Neutrophil (primary cell): ENCODE measurements around the gene MOG.

Experiments used
- H3K27ac ChIP-seq: fragments of 200-600 bp; sonication (generic); 2 replicates; pipeline ENCODE4 v1.5.1; 2016; ENCODE audit warnings: mild to moderate bottlenecking, moderate library complexity
- H3K27me3 ChIP-seq: fragments of 200-600 bp; sonication (generic); 2 replicates; pipeline ENCODE4 v1.6.0; 2016; ENCODE audit warnings: mild to moderate bottlenecking
- H3K36me3 ChIP-seq: fragments of 200-600 bp; sonication (generic); 2 replicates; pipeline ENCODE4 v1.5.1; 2017
- H3K4me1 ChIP-seq, 2 experiments: fragments of 200-600 bp in 1 of 2; sonication (generic) in 1 of 2; 1 replicate in 1 of 2; 2 replicates in 1 of 2; pipeline versions ENCODE4 v1.5.1 to v1.6.1; 2013 to 2016; ENCODE audit warnings: low read depth in 1 of 2, low read length in 1 of 2, mild to moderate bottlenecking in 1 of 2, moderate library complexity in 1 of 2; ENCODE audit not compliant: control insufficient read depth in 1 of 2, insufficient read depth in 1 of 2
- H3K4me3 ChIP-seq, 2 experiments: fragments of 200-600 bp in 1 of 2; sonication (generic) in 1 of 2; 1 replicate in 1 of 2; 2 replicates in 1 of 2; pipeline ENCODE4 v1.5.1; 2013 to 2016; ENCODE audit warnings: low read depth in 1 of 2, low read length in 1 of 2, mild to moderate bottlenecking in 1 of 2, moderate library complexity in 1 of 2
- H3K9me3 ChIP-seq: fragments of 200-600 bp; sonication (generic); 2 replicates; pipeline ENCODE4 v1.5.1; 2016
- CTCF ChIP-seq: fragments of 200-600 bp; sonication (generic); IDR thresholded peaks from 2 replicates; pipeline ENCODE4 v1.5.1; 2016; ENCODE audit warnings: antibody characterized with exemption

Gene MOG

GRCh38 chr6:29656798-29657197 lies at the start of gene MOG:
MOG (plus strand) TSS chr6:29657092; CDS start chr6:29657210, 118 bp downstream.
- peaks cover 73% of the 10 kb centered on the region for H3K27me3 ChIP-seq
- H3K4me3 ChIP-seq: no peak within 1 kb of the TSS
- H3K36me3 ChIP-seq: no peaks in the 10 kb centered on the region

GRCh38 chr6:29608131-29608530 lies 48.8 kb upstream of the MOG start:
- no peak overlapping the region for H3K4me3 ChIP-seq
- no peak for TF ChIP-seq CTCF
- H3K4me1 ChIP-seq: no peaks in the 10 kb centered on the region
- H3K27me3 ChIP-seq: no peaks in the 10 kb centered on the region
- H3K27ac ChIP-seq: no peak overlapping the region
- no peaks in the 10 kb centered on the region for H3K9me3 ChIP-seq
- peaks cover 90% of the 10 kb centered on the region for H3K36me3 ChIP-seq

More at GRCh38 chr6:29656798-29657197, at the start of gene MOG:
- Histone ChIP-seq H3K9me3 (no peaks in the 10 kb centered on the region), H3K27ac (no peak within 1 kb of the TSS), H3K4me1 (peaks cover 0 to 5% of the 10 kb centered on the region in 2 experiments)
- no peak for TF ChIP-seq CTCF

GRCh38 chr6:29610540-29610939 lies 46.4 kb upstream of the MOG start:
- H3K36me3 ChIP-seq: peaks cover 87% of the 10 kb centered on the region
- H3K4me1 ChIP-seq: no peaks in the 10 kb centered on the region
- H3K4me3 ChIP-seq: no peak overlapping the region
- H3K27ac ChIP-seq: no peak overlapping the region
- no peak for TF ChIP-seq CTCF
- no peaks in the 10 kb centered on the region for H3K27me3 ChIP-seq
- H3K9me3 ChIP-seq: no peaks in the 10 kb centered on the region

GRCh38 chr6:29611426-29611825 lies 45.5 kb upstream of the MOG start:
- peaks cover 82% of the 10 kb centered on the region for H3K36me3 ChIP-seq
- H3K4me1 ChIP-seq: no peaks in the 10 kb centered on the region
- H3K27ac ChIP-seq: no peak overlapping the region

GRCh38 chr6:29617782-29618554 lies 38.9 kb upstream of the MOG start:
- H3K36me3 ChIP-seq: peaks cover 52% of the 10 kb centered on the region
- peaks cover 28 to 29% of the 10 kb centered on the region in 2 experiments for H3K4me1 ChIP-seq
- no peaks in the 10 kb centered on the region for H3K9me3 ChIP-seq
- no peak for TF ChIP-seq CTCF
- no peaks in the 10 kb centered on the region for H3K27me3 ChIP-seq
- no peak overlapping the region for H3K4me3 ChIP-seq
- no peak overlapping the region for H3K27ac ChIP-seq

More at GRCh38 chr6:29611426-29611825, 45.5 kb upstream of the MOG start:
- H3K9me3 ChIP-seq: no peaks in the 10 kb centered on the region
- H3K4me3 ChIP-seq: no peak overlapping the region
- no peaks in the 10 kb centered on the region for H3K27me3 ChIP-seq
- TF ChIP-seq CTCF: no peak
